Thoracic aorta (tissue), 2 donors: ENCODE results near the gene SIMC1. TPM values are rescaled to one million over a fixed set of nuclear protein-coding genes. Genes with fewer than 3 reads are reported as not detected.

Source experiments
- ATAC-seq: fragments of 150-250 bp; one replicate; pipeline ENCODE4 v1.8.0; 2017; ENCODE audit warnings: low read depth; ENCODE audit not compliant: insufficient number of reproducible peaks, low FRiP score
- DNase-seq: peaks from one replicate; pipeline ENCODE4 v3.0.0-alpha.2; 2020; ENCODE audit warnings: low spot score
- H3K27ac ChIP-seq, 2 donors: fragments of 200-600 bp; sonication (generic); 1 replicate in 1 of 2; 2 replicates in 1 of 2; pipeline ENCODE4 v1.5.1; 2016; ENCODE audit warnings: mild to moderate bottlenecking in 2 of 2, moderate library complexity in 2 of 2
- H3K27me3 ChIP-seq: fragments of 200-600 bp; sonication (generic); replicated peaks from 2 replicates; pipeline ENCODE4 v1.6.0; 2016; ENCODE audit warnings: mild to moderate bottlenecking; ENCODE audit not compliant: insufficient read depth
- H3K36me3 ChIP-seq: fragments of 200-600 bp; sonication (generic); one replicate; pipeline ENCODE4 v1.5.1; 2016
- H3K4me1 ChIP-seq, 2 donors: fragments of 200-600 bp; sonication (generic); 1 replicate in 1 of 2; 2 replicates in 1 of 2; pipeline versions ENCODE4 v1.5.1 to v1.6.0; 2016; ENCODE audit warnings: low read depth in 2 of 2, mild to moderate bottlenecking in 1 of 2; ENCODE audit not compliant: control insufficient read depth in 1 of 2
- H3K4me3 ChIP-seq: fragments of 200-600 bp; sonication (generic); 2 replicates; pipeline ENCODE4 v1.5.1; 2016; ENCODE audit warnings: mild to moderate bottlenecking
- H3K9me3 ChIP-seq: fragments of 200-600 bp; sonication (generic); 2 replicates; pipeline ENCODE4 v1.5.1; 2016
- CTCF ChIP-seq: fragments of 200-600 bp; sonication (generic); IDR thresholded peaks from one replicate; pipeline ENCODE4 v1.5.1; 2019; ENCODE audit warnings: antibody characterized with exemption
- total RNA-seq, 2 donors: library from RNA; depleted of rRNA; stranded (reverse); fragments of >200 nt; gene quantifications; one replicate each; pipeline versions ENCODE4 v1.1.0 to v1.2.3, GENCODE V29; 2016

The SIMC1 gene
- total RNA-seq, 2 donors from 2014 or later = 17.7 to 20.3 TPM

GRCh38 chr5:176355400-176356178 is 117.4 kb downstream of the SIMC1 start:
- Histone ChIP-seq H3K36me3 (peaks cover 32% of the 10 kb centered on the region), H3K4me1 (peaks cover 9 to 12% of the 10 kb centered on the region in 2 donors), H3K9me3 (no peaks in the 10 kb centered on the region), H3K4me3 (no peak overlapping the region), H3K27me3 (no peaks in the 10 kb centered on the region), H3K27ac (no peak overlapping the region)
- no peak for TF ChIP-seq CTCF
- DNase-seq = no peak
- no peak for ATAC-seq

GRCh38 chr5:176356179-176356566 is 117.9 kb downstream of the SIMC1 start:
- no peaks in the 10 kb centered on the region for H3K27me3 ChIP-seq
- H3K27ac ChIP-seq = no peak overlapping the region
- ATAC-seq = no peak
- H3K36me3 ChIP-seq = peaks cover 28% of the 10 kb centered on the region
- DNase-seq = no peak
- no peak overlapping the region for H3K4me3 ChIP-seq
- no peak for TF ChIP-seq CTCF
- H3K4me1 ChIP-seq = peaks cover 9 to 12% of the 10 kb centered on the region in 2 donors
- no peaks in the 10 kb centered on the region for H3K9me3 ChIP-seq

GRCh38 chr5:176359658-176360057 is 121.4 kb downstream of the SIMC1 start:
- no peak for TF ChIP-seq CTCF
- no peak for DNase-seq
- no peak for ATAC-seq
- peaks cover 5% of the 10 kb centered on the region for H3K36me3 ChIP-seq
- H3K4me3 ChIP-seq = no peak overlapping the region
- no peak overlapping the region for H3K27ac ChIP-seq
- H3K27me3 ChIP-seq = no peaks in the 10 kb centered on the region
- H3K9me3 ChIP-seq = no peaks in the 10 kb centered on the region
- peaks cover 10 to 20% of the 10 kb centered on the region in 2 donors for H3K4me1 ChIP-seq

GRCh38 chr5:176360894-176361436 is 122.7 kb downstream of the SIMC1 start:
- H3K27me3 ChIP-seq = no peaks in the 10 kb centered on the region
- TF ChIP-seq CTCF = no peak
- H3K4me1 ChIP-seq = peaks cover 12 to 24% of the 10 kb centered on the region in 2 donors
- ATAC-seq (no peak), DNase-seq (no peak)
- no peaks in the 10 kb centered on the region for H3K9me3 ChIP-seq
- peak overlapping the region; percentile 98 for H3K4me3 ChIP-seq
- peaks cover 5% of the 10 kb centered on the region for H3K36me3 ChIP-seq
- peak overlapping the region; percentile 31 to 63 for H3K27ac ChIP-seq

- Histone ChIP-seq H3K4me3 (peak within 1 kb of the TSS; percentile 98), H3K27ac (peak within 1 kb of the TSS; percentile 31 to 63), H3K9me3 (no peaks in the 10 kb centered on the region), H3K27me3 (no peaks in the 10 kb centered on the region), H3K36me3 (peaks cover 2% of the 10 kb centered on the region), H3K4me1 (peaks cover 12 to 29% of the 10 kb centered on the region in 2 donors)
- no peak for TF ChIP-seq CTCF
- ATAC-seq (peak; percentile 82), DNase-seq (peak; percentile 81)
Measured at GRCh38 chr5:176361437-176362232, 123.4 kb downstream of the SIMC1 start, which contains the start of gene KIAA1191. Gene KIAA1191 (minus strand): TSS chr5:176361764. CDS start chr5:176359508, 2,256 bp downstream.
